IPS-11a (cell line): ENCODE results near the gene DAAM2.

Experiments
- H3K4me3 ChIP-seq: one replicate; pipeline ENCODE4 v1.5.1; 2013; ENCODE audit warnings: low read depth, low read length, control low read depth

DAAM2 gene

DNA sequence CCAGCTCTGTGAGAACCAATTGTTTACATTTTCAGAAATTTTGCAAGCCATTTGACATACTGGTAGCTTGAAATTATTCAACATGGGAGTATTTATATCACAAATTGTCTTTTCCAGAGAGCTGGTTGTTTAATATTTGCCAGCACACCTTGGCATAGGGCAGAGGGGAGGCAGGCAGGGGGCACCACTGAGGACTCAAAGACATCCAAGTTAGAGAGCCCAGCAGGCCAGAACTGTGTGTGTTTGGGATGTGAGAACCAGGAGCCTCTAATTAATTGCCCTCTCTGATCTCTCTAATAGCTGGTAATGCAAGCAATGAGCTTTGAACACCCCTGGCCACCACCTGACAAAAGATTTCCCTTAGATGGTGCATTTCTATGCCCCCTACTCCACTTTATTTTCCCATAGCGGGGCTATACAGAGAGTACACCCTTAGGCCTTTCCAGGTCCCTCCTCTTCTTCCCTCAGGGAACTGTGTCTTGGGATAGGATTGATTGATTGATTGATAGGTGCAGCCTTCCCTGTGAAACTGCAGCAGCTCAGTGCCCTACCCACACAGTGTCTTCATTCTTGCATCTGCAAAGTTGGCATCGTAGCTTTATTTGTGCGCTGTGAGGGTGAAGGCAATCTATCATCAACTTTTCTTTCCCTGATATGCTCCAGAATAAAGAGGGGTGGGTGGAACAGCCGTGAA is 112.9 kb downstream of the DAAM2 start:
- H3K4me3 ChIP-seq = no peak overlapping the region

DNA sequence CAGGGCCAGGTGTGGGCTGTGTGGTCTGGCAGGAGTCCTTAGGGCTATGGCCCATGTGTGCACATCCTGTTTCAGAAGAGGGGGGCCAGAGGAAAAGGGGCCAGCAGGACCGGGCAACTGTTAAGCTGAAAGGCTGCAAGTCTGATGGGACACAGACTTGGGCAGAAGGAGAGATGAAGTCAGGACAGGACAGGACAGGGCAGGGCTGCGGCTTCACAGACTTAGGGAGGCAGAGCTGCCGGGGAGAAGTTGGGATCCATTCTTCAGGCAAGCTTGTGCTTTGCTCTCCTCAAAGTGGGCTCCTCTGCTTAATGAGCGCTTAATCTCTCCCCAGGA is 113.4 kb downstream of the DAAM2 start:
- no peak overlapping the region for H3K4me3 ChIP-seq

DNA sequence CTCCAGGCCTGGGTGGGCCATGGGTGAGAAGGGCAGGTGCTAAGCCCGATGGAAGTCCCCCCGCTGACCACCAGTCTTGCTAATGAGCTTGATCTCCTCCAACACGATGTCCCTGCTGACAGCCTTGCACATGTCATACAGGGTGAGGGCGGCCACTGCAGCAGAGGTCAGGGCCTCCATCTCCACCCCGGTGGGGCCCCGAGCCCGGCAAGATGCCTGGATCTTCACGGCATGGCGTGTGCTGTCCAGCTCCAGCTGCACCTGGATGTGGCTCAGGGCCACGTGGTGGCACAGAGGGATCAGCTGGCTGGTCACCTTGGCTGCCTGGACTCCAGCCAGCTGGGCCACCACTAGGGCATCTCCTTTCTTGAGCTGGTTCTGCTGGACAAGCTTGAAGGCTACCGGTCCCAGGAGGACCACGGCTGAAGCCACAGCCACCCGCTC is 114.2 kb downstream of the DAAM2 start:
- H3K4me3 ChIP-seq = no peak overlapping the region

DNA sequence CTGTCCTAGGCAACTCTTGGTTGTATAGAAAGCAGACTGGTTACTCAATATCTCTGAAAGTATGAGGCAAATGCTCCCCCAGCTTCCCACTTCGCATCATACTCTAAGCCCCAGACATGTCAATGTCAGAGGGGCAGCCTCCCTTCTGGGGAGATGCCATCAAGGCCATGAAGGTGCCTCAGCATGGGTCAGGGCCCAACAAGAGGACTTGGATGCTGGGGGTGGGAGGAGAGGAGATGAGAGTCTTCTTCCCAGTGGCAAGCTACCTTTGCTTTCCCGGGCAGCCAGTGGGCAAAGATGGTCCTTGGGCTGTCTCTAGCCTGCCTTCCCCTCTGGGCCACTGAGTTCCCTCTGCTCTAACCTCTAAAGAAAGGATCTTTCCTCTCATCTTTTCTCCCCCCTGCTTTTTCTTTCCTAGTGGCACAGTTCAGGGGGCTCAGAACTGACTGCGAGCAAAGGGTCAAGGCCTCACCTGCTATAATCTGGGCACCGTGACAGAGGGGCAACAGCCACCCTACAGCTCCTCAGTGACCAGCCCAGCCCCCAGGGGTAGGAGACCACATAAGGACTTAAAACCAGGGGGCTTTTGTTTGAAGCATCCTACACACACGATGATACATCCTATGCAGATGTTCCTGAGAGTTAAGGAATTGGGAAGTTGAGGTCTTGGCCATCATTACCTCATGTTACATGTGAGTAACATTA is 115.8 kb downstream of the DAAM2 start:
- no peak overlapping the region for H3K4me3 ChIP-seq

DNA sequence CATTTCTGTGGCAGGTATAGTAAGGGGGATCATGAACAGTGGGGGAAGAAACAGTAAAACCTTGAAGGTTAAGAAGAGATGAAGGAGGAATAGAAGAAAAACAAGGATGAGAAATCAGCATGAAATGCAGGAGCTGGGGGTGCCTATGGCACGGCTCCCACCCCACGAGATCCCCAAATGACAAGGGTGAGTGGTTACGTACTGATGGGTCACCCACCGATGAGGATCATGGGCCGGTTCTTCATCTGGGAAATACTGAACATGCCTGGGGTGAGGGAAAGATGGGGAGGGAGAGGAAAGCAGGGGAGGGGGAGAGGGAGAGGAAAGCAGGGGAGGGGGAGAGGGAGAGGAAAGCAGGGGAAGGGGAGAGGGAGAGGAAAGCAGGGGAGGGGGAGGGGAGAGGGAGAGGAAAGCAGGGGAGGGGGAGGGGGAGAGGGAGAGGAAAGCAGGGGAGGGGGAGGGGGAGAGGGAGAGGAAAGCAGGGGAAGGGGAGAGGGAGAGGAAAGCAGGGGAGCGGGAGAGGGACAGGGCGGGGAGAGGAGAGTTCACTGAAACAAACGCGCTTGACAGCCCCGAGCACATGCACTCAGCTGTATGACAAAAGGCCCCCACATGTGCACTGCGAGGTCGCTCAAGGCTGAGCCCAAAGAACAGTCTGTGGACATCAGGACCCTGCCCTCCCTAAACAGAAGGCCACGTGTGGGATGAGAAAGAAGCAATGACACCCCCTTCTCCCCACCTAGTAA is 116.8 kb downstream of the DAAM2 start:
- H3K4me3 ChIP-seq = no peak overlapping the region

DNA sequence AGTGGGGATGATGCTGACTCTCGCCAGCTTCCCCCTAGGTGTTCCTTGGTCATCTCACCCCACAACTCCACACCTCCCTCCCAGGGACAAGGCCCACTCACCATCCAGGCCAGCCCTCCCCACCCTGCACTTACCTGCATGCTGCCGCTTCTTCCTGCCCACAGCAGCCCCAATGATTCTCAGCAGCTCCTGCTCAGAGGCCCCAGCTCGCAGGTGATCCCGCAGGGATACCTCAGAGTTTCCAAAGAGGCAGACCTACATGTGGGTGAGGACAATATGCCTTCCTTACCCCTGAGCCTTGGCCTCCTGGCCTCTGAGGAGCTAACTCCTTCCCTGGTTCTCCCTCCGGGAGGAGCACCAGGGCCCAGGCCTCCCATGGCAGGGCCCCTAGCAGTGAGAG is 117.5 kb downstream of the DAAM2 start:
- no peak overlapping the region for H3K4me3 ChIP-seq

DNA sequence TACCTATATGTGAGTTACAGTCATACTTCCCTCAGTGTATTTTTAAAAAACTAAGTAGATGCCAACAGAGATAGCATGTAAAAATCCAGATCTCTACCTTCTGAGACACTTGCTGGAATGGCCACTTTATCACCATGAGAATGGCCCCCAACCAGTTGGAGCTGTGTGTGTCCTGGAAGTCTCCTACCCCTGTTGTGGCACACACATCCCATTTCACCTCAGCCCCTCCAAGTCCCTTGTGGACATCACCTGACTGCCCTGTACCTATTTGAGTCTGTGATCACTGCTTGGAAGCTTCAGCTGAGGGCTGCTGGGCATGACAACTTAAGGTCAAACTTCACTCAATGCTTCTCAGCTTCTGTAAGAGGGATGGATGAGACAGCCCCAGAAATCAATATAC is 118.0 kb downstream of the DAAM2 start:
- H3K4me3 ChIP-seq = no peak overlapping the region

DNA sequence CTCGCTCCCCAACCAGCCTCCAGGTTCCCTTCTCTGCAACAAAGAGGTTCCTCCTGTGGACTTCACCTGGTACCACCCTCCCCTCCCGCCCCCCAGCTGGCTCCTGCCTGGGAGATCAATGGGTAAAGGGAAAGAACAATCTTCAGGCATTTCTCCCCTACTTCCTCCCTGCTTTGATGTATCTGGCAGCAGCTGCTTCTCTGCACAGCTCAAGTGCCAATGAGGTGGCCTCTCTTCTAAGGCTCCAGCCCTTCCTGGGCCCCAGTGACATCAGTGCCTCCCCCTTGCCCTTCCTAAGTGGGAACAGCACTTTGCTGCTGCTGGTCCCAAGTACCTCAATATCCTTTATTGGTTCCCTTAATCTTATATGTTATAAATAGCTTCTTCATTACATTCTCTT is 118.6 kb downstream of the DAAM2 start:
- no peak overlapping the region for H3K4me3 ChIP-seq

DNA sequence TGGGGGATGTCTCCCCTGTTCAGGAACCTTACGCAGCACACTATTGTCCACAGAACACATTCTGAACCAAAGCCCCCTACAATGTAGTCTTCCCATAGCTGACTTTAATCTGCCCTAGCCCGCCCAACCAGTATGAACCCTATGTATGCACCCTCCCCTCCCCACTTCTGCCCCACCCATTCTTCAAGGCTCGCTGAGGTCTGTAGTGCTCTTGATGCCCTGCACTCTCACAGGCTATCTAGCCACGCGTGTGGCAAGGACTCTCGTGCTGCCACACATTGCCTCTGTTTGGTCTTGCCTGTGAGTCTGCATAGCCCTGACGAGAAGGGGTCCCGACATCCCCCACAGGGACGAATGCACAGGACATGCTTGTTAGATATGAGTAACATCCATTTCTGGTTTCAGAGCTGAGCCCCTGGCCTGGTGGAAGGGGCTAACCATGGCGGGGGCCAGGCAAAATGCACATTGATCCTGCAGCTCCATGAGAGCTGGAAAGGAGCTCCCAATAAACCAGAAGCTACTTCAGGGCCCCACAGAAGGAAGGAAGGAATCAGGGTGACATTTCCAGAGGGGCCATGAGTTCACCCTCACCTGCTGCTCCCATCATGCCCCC is 119.4 kb downstream of the DAAM2 start:
- H3K4me3 ChIP-seq = no peak overlapping the region

DNA sequence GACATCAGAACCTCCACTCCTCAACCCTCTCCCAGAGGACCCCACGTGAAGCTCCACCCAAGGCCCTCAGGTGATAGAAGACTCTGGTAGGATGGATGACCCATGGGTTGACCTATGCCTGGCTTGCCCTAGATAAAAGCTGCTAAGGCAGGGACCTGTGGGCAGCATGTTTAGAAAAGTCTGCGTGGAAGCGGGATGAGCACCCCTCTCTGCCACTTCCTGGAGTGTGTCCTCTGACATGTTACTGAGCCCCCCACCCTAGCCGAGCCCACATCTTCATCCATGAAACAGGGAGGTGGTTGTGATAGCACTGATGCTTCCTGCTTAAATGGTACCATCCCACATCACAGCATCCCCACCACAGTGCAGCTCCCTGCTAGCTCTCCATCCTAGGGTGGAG is 120.3 kb downstream of the DAAM2 start:
- H3K4me3 ChIP-seq = no peak overlapping the region

DNA sequence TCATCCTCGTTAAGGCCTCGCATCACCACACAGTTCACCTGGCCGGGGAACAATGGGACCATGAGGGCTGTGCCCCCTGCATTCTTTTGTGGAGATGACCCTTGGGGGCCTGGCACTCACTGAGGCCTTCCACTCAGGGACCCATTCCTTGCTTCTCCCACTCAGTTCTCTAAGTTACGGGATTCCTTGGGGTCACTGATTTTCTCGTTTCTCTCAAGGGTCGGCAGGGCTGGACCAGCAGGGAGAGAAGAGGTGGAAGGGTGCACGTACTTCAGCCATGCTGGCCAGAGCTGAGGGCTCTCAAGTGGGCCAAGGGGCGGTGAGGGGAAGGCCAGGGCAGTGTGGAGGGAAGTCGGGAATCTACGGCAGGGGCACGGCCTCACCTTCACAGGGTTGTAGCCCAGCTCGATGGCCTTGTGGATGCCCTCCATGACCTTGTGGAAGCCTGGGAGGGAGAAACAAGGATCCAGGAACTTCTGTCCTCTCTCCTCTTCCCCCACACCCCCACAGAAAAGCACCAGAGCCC is 121.3 kb downstream of the DAAM2 start:
- H3K4me3 ChIP-seq = no peak overlapping the region

DNA sequence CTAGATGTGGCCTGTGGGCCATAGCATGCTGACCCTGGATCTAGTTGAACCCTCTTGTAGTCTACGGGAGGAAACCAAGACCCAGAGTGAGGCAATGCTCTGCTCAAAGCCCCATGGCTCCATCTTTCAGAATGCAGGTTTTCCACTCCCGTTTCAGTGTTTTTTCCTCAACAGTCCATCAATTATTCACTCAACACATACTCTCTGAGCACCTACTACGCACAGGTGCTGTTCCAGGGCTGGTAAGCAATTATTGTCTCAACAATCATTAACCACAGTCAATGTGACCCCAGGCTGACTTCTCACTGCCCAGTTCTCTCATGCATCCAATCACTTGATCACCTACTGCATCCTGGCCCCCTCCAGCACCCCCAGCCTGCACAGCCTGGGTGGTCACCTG is 122.1 kb downstream of the DAAM2 start:
- H3K4me3 ChIP-seq = no peak overlapping the region

DNA sequence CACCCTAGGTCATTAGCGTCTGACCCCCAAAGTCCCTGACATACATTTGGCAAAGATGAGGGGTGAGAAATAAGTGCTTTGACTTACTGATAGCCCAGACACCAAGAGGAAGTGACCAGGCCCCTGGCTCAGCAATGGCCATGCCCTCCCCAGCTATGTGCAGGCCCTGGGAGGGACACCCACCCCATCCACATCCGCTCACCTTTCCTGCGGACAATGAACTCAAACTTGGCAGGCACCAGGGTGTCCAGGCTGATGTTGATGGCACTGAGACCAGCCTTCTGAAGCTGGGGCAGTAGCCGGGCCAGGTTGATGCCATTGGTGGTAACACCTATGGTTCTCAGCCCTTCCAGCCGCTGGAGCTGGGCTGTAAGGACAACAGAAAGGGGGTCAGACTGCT is 123.7 kb downstream of the DAAM2 start:
- no peak overlapping the region for H3K4me3 ChIP-seq

DNA sequence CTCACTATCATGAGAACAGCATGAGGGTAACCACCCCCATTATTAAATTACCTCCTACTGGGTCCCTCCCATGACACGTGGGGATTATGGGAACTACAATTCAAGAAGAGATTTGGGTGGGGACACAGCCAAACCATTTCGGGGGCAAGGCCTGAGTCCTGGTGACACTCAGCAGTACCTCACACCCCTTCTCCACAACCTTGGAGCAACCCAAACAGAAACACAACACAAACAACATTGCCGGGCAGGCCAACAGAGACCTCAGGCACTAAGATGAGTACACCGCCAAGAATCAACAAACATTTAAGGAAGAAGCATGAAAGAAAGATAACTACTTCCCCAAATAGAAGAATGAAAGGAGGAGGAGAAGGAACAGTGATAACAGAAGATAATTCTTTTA is 125.2 kb downstream of the DAAM2 start:
- no peak overlapping the region for H3K4me3 ChIP-seq

DNA sequence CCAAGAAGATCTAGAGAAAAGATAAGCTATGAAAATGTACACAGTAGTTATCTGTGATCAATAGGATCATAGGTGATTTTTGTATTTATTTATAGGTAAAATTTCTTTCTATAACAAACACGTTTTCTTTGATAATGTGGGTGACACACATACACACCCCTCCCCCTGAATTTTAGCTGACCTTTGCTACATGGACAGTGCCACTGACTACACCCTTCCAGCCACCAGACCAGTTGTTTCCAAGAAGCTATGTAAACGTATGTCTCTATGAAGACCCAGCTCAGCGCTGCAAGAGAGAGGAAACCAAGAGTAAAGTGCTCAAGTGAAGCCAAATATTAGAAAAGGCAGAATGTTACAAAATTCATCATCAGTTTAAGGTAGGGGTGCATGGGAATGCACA is 125.8 kb downstream of the DAAM2 start:
- no peak overlapping the region for H3K4me3 ChIP-seq

DNA sequence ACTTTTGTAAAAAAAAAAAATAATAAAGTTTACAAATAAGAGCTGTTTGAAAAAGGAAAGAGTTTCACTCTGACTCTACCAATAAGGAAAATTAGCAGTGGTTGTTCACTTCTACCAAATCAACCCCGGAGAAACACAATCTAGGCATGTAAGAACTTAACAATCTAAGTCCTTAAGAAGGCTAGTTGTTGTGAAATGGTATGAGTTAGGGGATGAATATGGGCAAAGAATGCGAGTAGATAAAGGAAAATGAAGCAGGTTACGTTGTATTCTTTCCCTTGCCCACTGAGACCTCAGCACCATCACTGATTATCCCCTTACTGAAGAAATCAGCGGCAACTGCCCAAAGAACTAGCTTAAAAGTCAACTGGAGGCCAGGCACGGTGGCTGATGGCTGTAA is 126.7 kb downstream of the DAAM2 start:
- H3K4me3 ChIP-seq = no peak overlapping the region

DNA sequence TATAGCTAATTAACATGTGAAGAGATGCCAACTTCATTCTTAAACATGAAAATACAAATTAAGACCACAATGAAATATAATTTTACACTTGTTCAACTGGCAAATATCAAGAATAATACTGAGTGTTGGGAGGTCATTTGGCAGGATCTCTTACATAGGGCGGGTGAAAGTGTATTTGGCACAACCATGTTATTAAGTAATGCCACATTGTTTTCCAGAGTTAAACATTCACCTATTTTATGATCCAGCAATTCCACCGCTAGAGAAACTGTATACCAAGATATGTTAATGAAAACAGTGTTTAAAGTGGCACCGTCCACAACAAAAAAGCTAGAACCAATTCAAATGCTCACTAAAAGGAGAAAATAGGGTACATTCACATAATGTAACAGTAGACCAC is 128.0 kb downstream of the DAAM2 start:
- H3K4me3 ChIP-seq = no peak overlapping the region

DNA sequence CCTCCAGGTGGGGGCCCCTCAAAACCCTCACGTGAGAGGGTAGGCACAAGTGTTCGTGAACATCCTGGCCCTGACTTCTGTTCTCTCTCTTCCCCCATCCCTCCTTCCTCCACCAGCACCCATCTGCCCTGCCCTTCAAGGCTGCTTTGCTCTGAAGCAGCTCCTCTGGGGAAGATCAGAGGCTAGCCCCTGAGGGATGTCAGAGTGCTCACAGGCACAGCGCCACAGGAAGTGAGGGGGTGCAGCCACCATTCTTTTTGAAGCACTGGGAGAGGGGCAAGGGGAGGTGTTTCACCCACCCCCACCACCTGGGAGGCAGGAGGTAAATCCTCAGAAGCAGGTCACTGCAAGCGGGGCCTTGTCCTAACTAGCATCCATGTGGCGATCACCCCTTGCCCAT is 130.6 kb downstream of the DAAM2 start:
- H3K4me3 ChIP-seq = no peak overlapping the region

DNA sequence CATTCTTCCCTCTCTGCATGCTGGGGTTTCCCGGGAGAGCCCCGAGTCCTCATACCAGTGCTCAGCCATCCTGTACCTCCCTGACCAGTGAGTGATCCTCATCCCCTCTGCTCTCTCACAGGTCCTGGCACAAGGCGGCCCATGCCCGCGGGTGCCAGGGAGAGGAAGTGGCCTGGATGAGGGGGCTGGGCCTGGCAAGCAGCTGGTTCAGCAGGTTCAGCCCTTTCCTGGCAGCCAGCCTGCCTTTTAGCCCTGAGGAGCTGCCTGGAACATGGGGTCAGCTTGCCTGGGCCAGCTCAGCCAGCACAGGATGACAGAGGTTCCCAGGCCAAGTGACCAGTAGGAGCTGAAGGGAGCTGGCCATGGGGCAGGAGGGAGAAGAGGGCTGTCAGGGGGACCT is 131.2 kb downstream of the DAAM2 start:
- H3K4me3 ChIP-seq = no peak overlapping the region

DNA sequence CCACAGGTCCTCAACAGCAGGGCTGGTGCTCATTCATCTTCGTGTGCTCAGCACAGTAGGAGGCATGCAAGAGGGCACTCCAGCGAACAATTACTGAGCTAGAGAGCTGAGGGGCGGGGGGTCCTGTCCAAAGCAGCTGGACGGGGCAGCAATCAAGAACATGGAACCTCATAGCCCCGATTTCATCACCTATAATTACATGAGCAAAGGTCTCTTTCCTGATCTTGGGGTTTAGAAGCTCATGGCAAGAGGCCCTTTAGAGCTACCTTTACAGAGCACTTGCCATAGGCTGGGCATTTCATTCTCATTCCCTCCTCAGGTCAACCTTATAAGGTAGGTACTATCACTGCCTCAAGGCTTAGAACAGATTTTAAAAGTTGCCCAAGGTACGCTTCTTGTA is 131.7 kb downstream of the DAAM2 start:
- H3K4me3 ChIP-seq = no peak overlapping the region

DNA sequence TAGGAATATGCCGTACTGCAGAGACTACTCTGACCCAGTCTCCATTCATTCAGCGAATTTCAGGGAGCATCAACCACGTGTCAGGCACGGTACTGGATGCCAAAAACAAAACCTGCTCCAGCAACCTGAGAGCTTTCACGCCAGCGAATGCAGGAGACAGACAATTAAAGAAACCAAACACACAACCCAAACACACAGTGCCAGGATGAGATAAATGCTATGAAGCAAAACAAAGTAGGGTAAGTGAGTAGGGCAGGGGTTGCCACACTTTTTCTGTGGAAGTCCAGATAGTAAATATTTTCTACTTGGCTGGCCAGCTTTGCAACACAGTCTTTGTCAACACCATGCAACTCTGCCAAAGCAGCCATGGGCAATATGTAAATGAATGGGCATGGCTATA is 132.1 kb downstream of the DAAM2 start:
- no peak overlapping the region for H3K4me3 ChIP-seq
